ENCODE results near the gene CPNE8. TPM values are rescaled to one million over a fixed set of nuclear protein-coding genes. Genes with fewer than 3 reads are reported as not detected.

CPNE8 gene
- total RNA-seq, 1 donor from 2014 or later = 3.2 TPM

- no peak for TF ChIP-seq CTCF (conservative IDR thresholded peaks at IDR 0.05)
- no peaks in the 10 kb centered on the region for H3K36me3 Mint-ChIP-seq
- no peak overlapping the region for H3K4me3 Mint-ChIP-seq
- no peak overlapping the region for H3K27ac Mint-ChIP-seq
- no peaks in the 10 kb centered on the region for H3K4me1 Mint-ChIP-seq (ENCODE audit: unreplicated experiment)
- no peaks in the 10 kb centered on the region for H3K27me3 Mint-ChIP-seq
- no peaks in the 10 kb centered on the region for H3K9me3 Mint-ChIP-seq
- no peak for DNase-seq (ENCODE audit: extremely low spot score, unreplicated experiment)
Measured at GRCh38 chr12:38646146-38646545, 259.2 kb downstream of the CPNE8 start.

- no peaks in the 10 kb centered on the region for H3K36me3 Mint-ChIP-seq
Measured at GRCh38 chr12:38639625-38640024, 265.8 kb downstream of the CPNE8 start.

GRCh38 chr12:38638401-38638800 is 267.0 kb downstream of the CPNE8 start:
- DNase-seq (ENCODE audit: extremely low spot score, unreplicated experiment) = no peak
- Mint-ChIP-seq H3K27ac (no peak overlapping the region), H3K4me3 (no peak overlapping the region), H3K27me3 (no peaks in the 10 kb centered on the region), H3K4me1 (ENCODE audit: unreplicated experiment) (no peaks in the 10 kb centered on the region), H3K9me3 (peaks cover 4% of the 10 kb centered on the region), H3K36me3 (no peaks in the 10 kb centered on the region)
- no peak for TF ChIP-seq CTCF (conservative IDR thresholded peaks at IDR 0.05)

More at GRCh38 chr12:38639625-38640024, 265.8 kb downstream of the CPNE8 start:
- DNase-seq (ENCODE audit: extremely low spot score, unreplicated experiment) = no peak
- Mint-ChIP-seq H3K27me3 (no peaks in the 10 kb centered on the region), H3K4me3 (no peak overlapping the region), H3K9me3 (peaks cover 4% of the 10 kb centered on the region), H3K4me1 (ENCODE audit: unreplicated experiment) (no peaks in the 10 kb centered on the region), H3K27ac (no peak overlapping the region)
- TF ChIP-seq CTCF (conservative IDR thresholded peaks at IDR 0.05) = no peak

- Mint-ChIP-seq H3K36me3 (no peaks in the 10 kb centered on the region), H3K4me3 (no peak overlapping the region), H3K4me1 (ENCODE audit: unreplicated experiment) (no peaks in the 10 kb centered on the region), H3K27ac (no peak overlapping the region), H3K9me3 (peaks cover 5% of the 10 kb centered on the region), H3K27me3 (no peaks in the 10 kb centered on the region)
- DNase-seq (ENCODE audit: extremely low spot score, unreplicated experiment) = no peak
- TF ChIP-seq CTCF (conservative IDR thresholded peaks at IDR 0.05) = no peak
Measured at GRCh38 chr12:38633511-38633910, 271.9 kb downstream of the CPNE8 start.

- no peak overlapping the region for H3K27ac Mint-ChIP-seq
- H3K27me3 Mint-ChIP-seq = no peaks in the 10 kb centered on the region
- DNase-seq (ENCODE audit: extremely low spot score, unreplicated experiment) = no peak
- peaks cover 5% of the 10 kb centered on the region for H3K9me3 Mint-ChIP-seq
- TF ChIP-seq CTCF (conservative IDR thresholded peaks at IDR 0.05) = no peak
- H3K36me3 Mint-ChIP-seq = no peaks in the 10 kb centered on the region
- H3K4me3 Mint-ChIP-seq = no peak overlapping the region
- H3K4me1 Mint-ChIP-seq (ENCODE audit: unreplicated experiment) = no peaks in the 10 kb centered on the region
Measured at GRCh38 chr12:38629064-38629463, 276.3 kb downstream of the CPNE8 start.

GRCh38 chr12:38628288-38628687 is 277.1 kb downstream of the CPNE8 start:
- no peaks in the 10 kb centered on the region for H3K4me1 Mint-ChIP-seq (ENCODE audit: unreplicated experiment)
- H3K27me3 Mint-ChIP-seq = no peaks in the 10 kb centered on the region
- no peak for DNase-seq (ENCODE audit: extremely low spot score, unreplicated experiment)
- no peak overlapping the region for H3K27ac Mint-ChIP-seq
- TF ChIP-seq CTCF (conservative IDR thresholded peaks at IDR 0.05) = no peak
- peaks cover 5% of the 10 kb centered on the region for H3K9me3 Mint-ChIP-seq
- no peaks in the 10 kb centered on the region for H3K36me3 Mint-ChIP-seq
- H3K4me3 Mint-ChIP-seq = no peak overlapping the region
